ENCODE measurements around the gene ASIC2.

DNA sequence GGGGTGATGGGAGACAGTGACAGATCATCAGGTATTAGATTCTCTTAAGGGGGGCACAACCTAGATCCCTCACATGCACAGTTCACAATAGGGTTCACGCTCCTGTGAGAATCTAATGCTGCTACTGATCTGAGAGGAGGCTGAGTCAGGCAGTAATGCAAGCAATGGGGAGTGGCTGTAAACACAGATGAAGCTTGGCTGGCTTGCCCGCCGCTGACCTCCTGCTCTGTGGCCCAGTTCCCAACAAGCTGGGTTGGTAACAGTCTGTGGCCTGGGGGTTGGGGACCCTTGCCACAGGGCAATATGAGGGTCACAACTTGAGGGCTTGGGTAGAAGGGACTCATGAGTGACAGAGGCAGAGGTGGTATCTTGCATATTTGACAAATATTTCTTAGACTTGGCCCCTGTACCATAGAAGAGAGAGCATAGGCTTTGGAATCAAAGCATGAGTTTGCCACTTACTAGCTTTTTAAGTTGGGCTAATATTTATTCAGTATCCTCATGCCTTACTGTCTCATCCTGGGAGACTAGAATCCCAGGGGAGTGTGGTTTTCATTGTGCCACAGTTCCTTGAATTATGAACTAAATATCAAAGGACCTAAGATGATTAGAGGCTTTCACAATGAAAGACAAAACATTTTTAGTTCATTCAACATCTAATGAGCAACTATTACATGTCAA, 168.1 kb downstream of the ASIC2 start:
- TF ChIP-seq GLIS3 (CRISPR knock-in tag; IDR thresholded peaks at IDR 0.05) (no peak), ZFP3 (CRISPR knock-in tag; IDR thresholded peaks at IDR 0.05) (no peak), ZNF8 (CRISPR knock-in tag; IDR thresholded peaks at IDR 0.05) (no peak), RARB (CRISPR knock-in tag; IDR thresholded peaks at IDR 0.05) (no peak), ISL1 (CRISPR knock-in tag; IDR thresholded peaks at IDR 0.05) (no peak), ZFP30 (CRISPR knock-in tag; IDR thresholded peaks at IDR 0.05) (no peak), ZC3H10 (CRISPR knock-in tag; IDR thresholded peaks at IDR 0.05) (no peak), ARNTL (CRISPR knock-in tag; IDR thresholded peaks at IDR 0.05; ENCODE audit: borderline replicate concordance, low read depth) (no peak), ESRRG (CRISPR knock-in tag; IDR thresholded peaks at IDR 0.05) (no peak), PPARA (CRISPR knock-in tag; IDR thresholded peaks at IDR 0.05; ENCODE audit: borderline replicate concordance) (no peak)
- TF ChIP-seq, protein P1, sequence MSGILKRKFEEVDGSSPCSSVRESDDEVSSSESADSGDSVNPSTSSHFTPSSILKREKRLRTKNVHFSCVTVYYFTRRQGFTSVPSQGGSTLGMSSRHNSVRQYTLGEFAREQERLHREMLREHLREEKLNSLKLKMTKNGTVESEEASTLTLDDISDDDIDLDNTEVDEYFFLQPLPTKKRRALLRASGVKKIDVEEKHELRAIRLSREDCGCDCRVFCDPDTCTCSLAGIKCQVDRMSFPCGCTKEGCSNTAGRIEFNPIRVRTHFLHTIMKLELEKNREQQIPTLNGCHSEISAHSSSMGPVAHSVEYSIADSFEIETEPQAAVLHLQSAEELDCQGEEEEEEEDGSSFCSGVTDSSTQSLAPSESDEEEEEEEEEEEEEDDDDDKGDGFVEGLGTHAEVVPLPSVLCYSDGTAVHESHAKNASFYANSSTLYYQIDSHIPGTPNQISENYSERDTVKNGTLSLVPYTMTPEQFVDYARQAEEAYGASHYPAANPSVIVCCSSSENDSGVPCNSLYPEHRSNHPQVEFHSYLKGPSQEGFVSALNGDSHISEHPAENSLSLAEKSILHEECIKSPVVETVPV (CRISPR knock-in tag; IDR thresholded peaks at IDR 0.05), result no peak
- TF ChIP-seq, protein P2, sequence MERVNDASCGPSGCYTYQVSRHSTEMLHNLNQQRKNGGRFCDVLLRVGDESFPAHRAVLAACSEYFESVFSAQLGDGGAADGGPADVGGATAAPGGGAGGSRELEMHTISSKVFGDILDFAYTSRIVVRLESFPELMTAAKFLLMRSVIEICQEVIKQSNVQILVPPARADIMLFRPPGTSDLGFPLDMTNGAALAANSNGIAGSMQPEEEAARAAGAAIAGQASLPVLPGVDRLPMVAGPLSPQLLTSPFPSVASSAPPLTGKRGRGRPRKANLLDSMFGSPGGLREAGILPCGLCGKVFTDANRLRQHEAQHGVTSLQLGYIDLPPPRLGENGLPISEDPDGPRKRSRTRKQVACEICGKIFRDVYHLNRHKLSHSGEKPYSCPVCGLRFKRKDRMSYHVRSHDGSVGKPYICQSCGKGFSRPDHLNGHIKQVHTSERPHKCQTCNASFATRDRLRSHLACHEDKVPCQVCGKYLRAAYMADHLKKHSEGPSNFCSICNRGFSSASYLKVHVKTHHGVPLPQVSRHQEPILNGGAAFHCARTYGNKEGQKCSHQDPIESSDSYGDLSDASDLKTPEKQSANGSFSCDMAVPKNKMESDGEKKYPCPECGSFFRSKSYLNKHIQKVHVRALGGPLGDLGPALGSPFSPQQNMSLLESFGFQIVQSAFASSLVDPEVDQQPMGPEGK (CRISPR knock-in tag; IDR thresholded peaks at IDR 0.05; ENCODE audit: borderline replicate concordance), result no peak
- TF ChIP-seq, protein P3, sequence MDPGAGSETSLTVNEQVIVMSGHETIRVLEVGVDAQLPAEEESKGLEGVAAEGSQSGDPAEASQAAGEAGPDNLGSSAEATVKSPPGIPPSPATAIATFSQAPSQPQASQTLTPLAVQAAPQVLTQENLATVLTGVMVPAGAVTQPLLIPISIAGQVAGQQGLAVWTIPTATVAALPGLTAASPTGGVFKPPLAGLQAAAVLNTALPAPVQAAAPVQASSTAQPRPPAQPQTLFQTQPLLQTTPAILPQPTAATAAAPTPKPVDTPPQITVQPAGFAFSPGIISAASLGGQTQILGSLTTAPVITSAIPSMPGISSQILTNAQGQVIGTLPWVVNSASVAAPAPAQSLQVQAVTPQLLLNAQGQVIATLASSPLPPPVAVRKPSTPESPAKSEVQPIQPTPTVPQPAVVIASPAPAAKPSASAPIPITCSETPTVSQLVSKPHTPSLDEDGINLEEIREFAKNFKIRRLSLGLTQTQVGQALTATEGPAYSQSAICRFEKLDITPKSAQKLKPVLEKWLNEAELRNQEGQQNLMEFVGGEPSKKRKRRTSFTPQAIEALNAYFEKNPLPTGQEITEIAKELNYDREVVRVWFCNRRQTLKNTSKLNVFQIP (CRISPR knock-in tag; IDR thresholded peaks at IDR 0.05; ENCODE audit: borderline replicate concordance, low read depth), result no peak
- TF ChIP-seq, protein P4, sequence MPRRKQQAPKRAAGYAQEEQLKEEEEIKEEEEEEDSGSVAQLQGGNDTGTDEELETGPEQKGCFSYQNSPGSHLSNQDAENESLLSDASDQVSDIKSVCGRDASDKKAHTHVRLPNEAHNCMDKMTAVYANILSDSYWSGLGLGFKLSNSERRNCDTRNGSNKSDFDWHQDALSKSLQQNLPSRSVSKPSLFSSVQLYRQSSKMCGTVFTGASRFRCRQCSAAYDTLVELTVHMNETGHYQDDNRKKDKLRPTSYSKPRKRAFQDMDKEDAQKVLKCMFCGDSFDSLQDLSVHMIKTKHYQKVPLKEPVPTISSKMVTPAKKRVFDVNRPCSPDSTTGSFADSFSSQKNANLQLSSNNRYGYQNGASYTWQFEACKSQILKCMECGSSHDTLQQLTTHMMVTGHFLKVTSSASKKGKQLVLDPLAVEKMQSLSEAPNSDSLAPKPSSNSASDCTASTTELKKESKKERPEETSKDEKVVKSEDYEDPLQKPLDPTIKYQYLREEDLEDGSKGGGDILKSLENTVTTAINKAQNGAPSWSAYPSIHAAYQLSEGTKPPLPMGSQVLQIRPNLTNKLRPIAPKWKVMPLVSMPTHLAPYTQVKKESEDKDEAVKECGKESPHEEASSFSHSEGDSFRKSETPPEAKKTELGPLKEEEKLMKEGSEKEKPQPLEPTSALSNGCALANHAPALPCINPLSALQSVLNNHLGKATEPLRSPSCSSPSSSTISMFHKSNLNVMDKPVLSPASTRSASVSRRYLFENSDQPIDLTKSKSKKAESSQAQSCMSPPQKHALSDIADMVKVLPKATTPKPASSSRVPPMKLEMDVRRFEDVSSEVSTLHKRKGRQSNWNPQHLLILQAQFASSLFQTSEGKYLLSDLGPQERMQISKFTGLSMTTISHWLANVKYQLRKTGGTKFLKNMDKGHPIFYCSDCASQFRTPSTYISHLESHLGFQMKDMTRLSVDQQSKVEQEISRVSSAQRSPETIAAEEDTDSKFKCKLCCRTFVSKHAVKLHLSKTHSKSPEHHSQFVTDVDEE (CRISPR knock-in tag; IDR thresholded peaks at IDR 0.05), result no peak

Data from SK-N-SH treated with all-trans-retinoic acid at 6 μM for 48 hours (cell line).